Mesodermal cell (in vitro differentiated cells): Measurements from ENCODE around the gene LAMP1.

ENCODE experiments used
- H3K27ac ChIP-seq: 2 replicates; pipeline ENCODE4 v1.7.0; 2013; ENCODE audit warnings: mild to moderate bottlenecking, low read depth, low read length, moderate library complexity; ENCODE audit not compliant: severe bottlenecking
- H3K36me3 ChIP-seq: 2 replicates; pipeline ENCODE4 v1.7.1; 2013; ENCODE audit warnings: mild to moderate bottlenecking, low read length, moderate library complexity; ENCODE audit not compliant: control insufficient read depth, insufficient read depth
- H3K4me1 ChIP-seq: one replicate; pipeline ENCODE4 v1.7.1; 2013; ENCODE audit warnings: mild to moderate bottlenecking, low read length; ENCODE audit not compliant: insufficient read depth, control insufficient read depth, poor library complexity, severe bottlenecking
- H3K4me3 ChIP-seq: 2 replicates; pipeline ENCODE4 v1.7.0; 2013; ENCODE audit warnings: low read length, control low read depth, mild to moderate bottlenecking; ENCODE audit not compliant: insufficient read depth, poor library complexity, severe bottlenecking; ENCODE audit errors: extremely low read depth
- H3K9me3 ChIP-seq: 2 replicates; pipeline ENCODE4 v1.7.1; 2013; ENCODE audit warnings: mild to moderate bottlenecking, low read length, moderate library complexity; ENCODE audit not compliant: control insufficient read depth
- WGBS, 2 experiments: methylation state at CpG; one replicate each; pipeline ENCODE4 v1.1.5; 2013; ENCODE audit warnings: missing lambda C conversion rate in 2 of 2; ENCODE audit not compliant: insufficient coverage in 2 of 2; 5-methylcytosine and 5-hydroxymethylcytosine counted together

The LAMP1 gene

GRCh38 chr13:113273851-113274590 is 23.0 kb upstream of the LAMP1 start:
- Histone ChIP-seq H3K27ac (no peak overlapping the region), H3K4me3 (no peak overlapping the region), H3K36me3 (peaks cover 26% of the 10 kb centered on the region), H3K9me3 (no peaks in the 10 kb centered on the region), H3K4me1 (peaks cover 3% of the 10 kb centered on the region)
- WGBS, 2 experiments = 92 to 96% methylated on average over 14 of the region's 15 CpGs

GRCh38 chr13:113274721-113275120 is 22.3 kb upstream of the LAMP1 start:
- H3K36me3 ChIP-seq = peaks cover 25% of the 10 kb centered on the region
- no peak overlapping the region for H3K27ac ChIP-seq
- no peaks in the 10 kb centered on the region for H3K9me3 ChIP-seq
- H3K4me3 ChIP-seq = no peak overlapping the region
- H3K4me1 ChIP-seq = peaks cover 3% of the 10 kb centered on the region
- WGBS, 2 experiments = 93 to 95% methylated on average over 2 to 3 of the region's 3 CpGs

GRCh38 chr13:113275387-113275786 is 21.7 kb upstream of the LAMP1 start:
- Histone ChIP-seq H3K36me3 (peaks cover 25% of the 10 kb centered on the region), H3K27ac (no peak overlapping the region), H3K9me3 (no peaks in the 10 kb centered on the region), H3K4me1 (peaks cover 3% of the 10 kb centered on the region), H3K4me3 (no peak overlapping the region)
- WGBS, 2 experiments = 69 to 83% methylated on average over 1 to 2 of the region's 3 CpGs

- WGBS, 2 experiments = 88 to 93% methylated on average over 4 to 5 of the region's 6 CpGs
- Histone ChIP-seq H3K4me3 (no peak overlapping the region), H3K4me1 (no peaks in the 10 kb centered on the region), H3K36me3 (no peaks in the 10 kb centered on the region), H3K27ac (no peak overlapping the region), H3K9me3 (no peaks in the 10 kb centered on the region)
These were observed 16.9 kb upstream of the LAMP1 start for GRCh38 chr13:113280126-113280525.

- H3K9me3 ChIP-seq = peaks cover 5% of the 10 kb centered on the region
- no peaks in the 10 kb centered on the region for H3K4me1 ChIP-seq
- no peaks in the 10 kb centered on the region for H3K36me3 ChIP-seq
- no peak overlapping the region for H3K4me3 ChIP-seq
- no peak overlapping the region for H3K27ac ChIP-seq
- WGBS, 2 experiments = 82 to 84% methylated on average over 5 to 8 of the region's 8 CpGs
These were observed 13.1 kb upstream of the LAMP1 start for GRCh38 chr13:113283904-113284303.

GRCh38 chr13:113288880-113289279 is 8.2 kb upstream of the LAMP1 start:
- Histone ChIP-seq H3K27ac (no peak overlapping the region), H3K9me3 (peaks cover 5% of the 10 kb centered on the region), H3K4me1 (peaks cover 3% of the 10 kb centered on the region), H3K4me3 (no peak overlapping the region), H3K36me3 (no peaks in the 10 kb centered on the region)
- 59 to 80% methylated on average over 2 to 5 of the region's 5 CpGs for WGBS, 2 experiments

- H3K27ac ChIP-seq = no peak overlapping the region
- WGBS, 2 experiments = 80 to 83% methylated on average over 2 of the region's 2 CpGs
- no peak overlapping the region for H3K4me3 ChIP-seq
- H3K4me1 ChIP-seq = peaks cover 3% of the 10 kb centered on the region
- H3K9me3 ChIP-seq = peaks cover 5% of the 10 kb centered on the region
- no peaks in the 10 kb centered on the region for H3K36me3 ChIP-seq
These were observed 5.9 kb upstream of the LAMP1 start for GRCh38 chr13:113291129-113291528.

- no peak overlapping the region for H3K4me3 ChIP-seq
- H3K9me3 ChIP-seq = peaks cover 5% of the 10 kb centered on the region
- WGBS, 2 experiments = 19 to 26% methylated on average over 7 to 17 of the region's 22 CpGs
- H3K36me3 ChIP-seq = no peaks in the 10 kb centered on the region
- no peak overlapping the region for H3K27ac ChIP-seq
- H3K4me1 ChIP-seq = peaks cover 3% of the 10 kb centered on the region
These were observed 4.8 kb upstream of the LAMP1 start for GRCh38 chr13:113292021-113292862.

GRCh38 chr13:113293686-113294085 is 3.4 kb upstream of the LAMP1 start:
- Histone ChIP-seq H3K4me1 (peaks cover 3% of the 10 kb centered on the region), H3K4me3 (no peak overlapping the region), H3K9me3 (no peaks in the 10 kb centered on the region), H3K27ac (no peak overlapping the region), H3K36me3 (no peaks in the 10 kb centered on the region)
- 72 to 89% methylated on average over 9 of the region's 9 CpGs for WGBS, 2 experiments

GRCh38 chr13:113295776-113296175 is 1.3 kb upstream of the LAMP1 start:
- Histone ChIP-seq H3K9me3 (no peaks in the 10 kb centered on the region), H3K36me3 (peaks cover 5% of the 10 kb centered on the region), H3K4me1 (peaks cover 3% of the 10 kb centered on the region), H3K4me3 (no peak overlapping the region), H3K27ac (no peak overlapping the region)
- WGBS, 2 experiments = 85 to 97% methylated on average over 2 to 4 of the region's 6 CpGs
